ENCODE results near the gene EVX2.

GRCh38 chr2:176104316-176105077, 20.7 kb upstream of the EVX2 start:
- no peak for TF ChIP-seq CTCF (IDR thresholded peaks at IDR 0.05)
- TF ChIP-seq NR2C2 (CRISPR knock-in tag; IDR thresholded peaks at IDR 0.05): no peak
- TF ChIP-seq OVOL2 (CRISPR knock-in tag; IDR thresholded peaks at IDR 0.05; ENCODE audit: borderline replicate concordance): no peak
- TF ChIP-seq ZNF263 (CRISPR knock-in tag; IDR thresholded peaks at IDR 0.05; ENCODE audit: low read depth): no peak
- no peak for TF ChIP-seq AFF4 (CRISPR knock-in tag; IDR thresholded peaks at IDR 0.05; ENCODE audit: borderline replicate concordance)
- no peak for TF ChIP-seq TCF7 (CRISPR knock-in tag; IDR thresholded peaks at IDR 0.05; ENCODE audit: low read depth)
- no peak for TF ChIP-seq USF1 (CRISPR knock-in tag; IDR thresholded peaks at IDR 0.05)
- no peak for TF ChIP-seq E2F1 (CRISPR knock-in tag; IDR thresholded peaks at IDR 0.05)
- no peak for TF ChIP-seq EMX1 (CRISPR knock-in tag; IDR thresholded peaks at IDR 0.05)

Data from WTC11 (cell line).